ENCODE data around the gene HECTD1. TPM values are rescaled to one million over a fixed set of nuclear protein-coding genes. Genes with fewer than 3 reads are reported as not detected.
A peak's percentile ranks its signal among the peaks of the same experiment; 100 is the strongest.
"Not testable (repeated sequence)": the region's sequence is repeated elsewhere in the genome, so short reads cannot be mapped to it uniquely, and the experiment has no call there.

HECTD1 gene
- total RNA-seq, 8 experiments from 2014 or later = 98.6 to 560 (median 132) TPM

DNA sequence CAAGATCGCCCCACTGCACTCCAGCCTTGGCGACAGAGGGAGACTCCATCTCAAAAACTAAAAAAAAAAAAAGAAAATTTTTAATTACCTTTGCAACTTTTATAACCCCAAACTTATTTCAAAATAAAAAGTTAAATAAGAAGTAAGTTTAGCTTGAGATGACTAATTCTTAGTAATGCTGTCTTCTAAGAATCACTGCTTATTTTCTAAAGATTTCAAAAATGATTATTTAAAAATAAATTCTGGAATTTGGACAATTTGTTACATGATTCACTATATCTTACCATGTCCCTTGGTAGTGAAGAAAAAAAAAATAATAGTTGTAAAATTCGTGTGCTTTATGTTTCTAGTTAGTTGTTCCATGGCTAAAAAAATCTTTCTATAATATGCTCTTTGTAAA, 11.6 kb upstream of the HECTD1 start:
- no peaks in the 10 kb centered on the region for H3K4me1 ChIP-seq (replicated peaks in 1 of 2)
- in situ Hi-C loops (cut with MboI; ENCODE audit: low pct_unique_long_range_greater_than_20kb in 2 of 9, low sequenced_read_pairs in 9 of 9, unreplicated experiment in 9 of 9) = no loop called here
- no peak overlapping the region for H3K4me3 ChIP-seq
- H3K27ac ChIP-seq = no peak overlapping the region
- WGBS, 10 experiments = 0 to 80% (median 74%) methylated on average over 1 to 3 of the region's 3 CpGs; no CpG with 5 or more reads in 1 of the 10 experiments
- no peak for ATAC-seq (replicated peaks in 6 of 8)

DNA sequence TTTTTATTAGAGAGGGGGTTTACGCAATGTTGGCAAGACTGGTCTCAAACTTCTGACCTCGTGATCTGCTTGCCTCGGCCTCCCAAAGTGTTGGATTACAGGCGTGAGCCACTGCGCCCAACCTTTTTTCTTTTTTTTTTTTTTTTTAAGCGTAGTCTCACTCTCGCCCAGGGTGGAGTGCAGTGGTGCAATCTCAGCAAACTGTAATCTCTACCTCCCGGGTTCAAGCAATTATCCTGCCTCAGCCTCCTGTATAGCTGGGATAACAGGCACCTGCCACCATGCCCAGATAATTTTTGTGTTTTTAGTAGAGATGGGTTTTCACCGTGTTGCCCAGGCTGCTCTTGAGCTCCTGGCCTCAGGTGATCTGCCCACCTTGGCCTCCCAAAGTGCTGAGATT, 8.8 kb upstream of the HECTD1 start:
- Histone ChIP-seq H3K27ac (no peak overlapping the region), H3K4me1 (replicated peaks in 1 of 2) (no peaks in the 10 kb centered on the region), H3K4me3 (no peak overlapping the region)
- 92 to 100% (median 93%) methylated on average over 2 to 7 of the region's 9 CpGs; no CpG with 5 or more reads in 3 of the 10 experiments for WGBS, 10 experiments
- ATAC-seq (replicated peaks in 6 of 8) = no peak
- in situ Hi-C loops (cut with MboI; ENCODE audit: low pct_unique_long_range_greater_than_20kb in 2 of 9, low sequenced_read_pairs in 9 of 9, unreplicated experiment in 9 of 9) = no loop called here

DNA sequence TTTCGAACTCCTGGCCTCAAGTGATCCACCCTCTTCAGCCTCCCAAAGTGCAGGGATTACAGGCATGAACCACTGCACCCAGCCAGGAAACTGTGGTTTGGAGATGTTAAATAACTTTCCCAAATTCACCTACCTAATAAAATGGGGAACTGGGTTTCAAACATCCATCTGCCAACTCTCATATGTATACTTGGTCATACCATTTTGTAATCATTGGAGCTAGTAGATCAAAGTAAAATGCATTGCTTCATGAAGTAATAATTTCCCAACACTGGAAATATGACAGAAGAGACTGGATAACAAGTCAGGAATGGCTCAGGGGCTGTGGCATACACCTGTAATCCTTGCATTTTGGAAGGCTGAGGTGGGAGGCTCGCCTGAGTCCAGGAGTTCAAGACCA, 5.3 kb upstream of the HECTD1 start:
- WGBS, 10 experiments = 83 to 100% (median 100%) methylated on average over 1 to 2 of the region's 2 CpGs; no CpG with 5 or more reads in 4 of the 10 experiments
- no peak overlapping the region for H3K27ac ChIP-seq
- peaks cover 8 to 10% of the 10 kb centered on the region in 2 donors for H3K4me1 ChIP-seq (replicated peaks in 1 of 2)
- no peak overlapping the region for H3K4me3 ChIP-seq
- no peak for ATAC-seq (replicated peaks in 6 of 8)
- in situ Hi-C loops (cut with MboI; ENCODE audit: low pct_unique_long_range_greater_than_20kb in 2 of 9, low sequenced_read_pairs in 9 of 9, unreplicated experiment in 9 of 9) = no loop called here

GRCh38 chr14:31209605-31210004, 2.0 kb upstream of the HECTD1 start:
- Histone ChIP-seq H3K4me3 (no peak overlapping the region), H3K27ac (no peak overlapping the region), H3K4me1 (replicated peaks in 1 of 2) (peaks cover 10 to 16% of the 10 kb centered on the region in 2 donors)
- in situ Hi-C loops (cut with MboI; ENCODE audit: low pct_unique_long_range_greater_than_20kb in 2 of 9, low sequenced_read_pairs in 9 of 9, unreplicated experiment in 9 of 9) = no loop called here
- no peak for ATAC-seq (replicated peaks in 6 of 8)
- 90 to 100% (median 96%) methylated on average over 1 to 4 of the region's 5 CpGs; no CpG with 5 or more reads in 2 of the 10 experiments for WGBS, 10 experiments

DNA sequence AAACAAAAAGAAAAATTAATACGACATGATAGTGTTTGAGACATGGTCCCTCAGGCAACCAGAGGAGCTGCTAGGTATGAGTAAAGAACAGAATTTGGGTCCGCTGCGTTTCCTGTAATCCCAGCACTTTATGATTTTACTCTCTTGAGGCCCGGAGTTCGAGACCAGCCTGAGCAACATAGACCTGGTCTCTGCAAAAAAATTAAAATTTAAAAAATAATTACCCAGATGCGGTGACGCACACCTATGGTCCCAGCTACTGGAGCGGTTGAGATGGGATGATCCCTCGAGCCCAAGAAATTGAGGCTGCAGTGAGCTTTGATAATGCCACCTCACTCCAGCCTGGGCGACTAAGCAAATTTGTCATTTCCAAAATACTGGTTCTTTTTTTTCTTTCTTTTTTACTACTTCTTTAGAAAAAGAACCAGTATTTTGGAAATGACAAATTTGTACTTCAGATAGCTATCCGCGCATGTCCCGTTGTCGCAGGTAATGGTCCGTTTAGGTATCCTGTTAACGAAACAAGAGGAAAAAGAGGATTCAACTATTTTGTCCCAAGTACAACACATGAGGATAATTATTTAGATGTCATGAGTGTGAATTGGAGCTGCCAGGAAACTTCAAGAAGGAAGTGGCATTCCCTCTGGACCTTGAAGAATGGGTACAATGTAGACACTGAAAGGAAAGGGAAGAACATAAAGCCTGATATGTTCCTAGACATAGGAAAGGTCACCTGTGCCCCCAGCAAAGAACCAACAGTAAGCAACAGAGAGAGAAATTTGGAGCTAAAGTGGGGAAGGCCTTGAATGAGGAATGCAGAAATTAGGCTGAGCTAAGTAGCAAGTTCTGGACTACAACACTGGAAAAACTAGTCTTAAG, 1.2 kb upstream of the HECTD1 start:
- ATAC-seq (replicated peaks in 6 of 8) = no peak
- H3K4me1 ChIP-seq (replicated peaks in 1 of 2) = peaks cover 10 to 16% of the 10 kb centered on the region in 2 donors
- H3K4me3 ChIP-seq = peak overlapping the region; percentile 56 to 77 (median 59)
- 66 to 100% (median 86%) methylated on average over 1 to 14 of the region's 16 CpGs for WGBS, 10 experiments
- H3K27ac ChIP-seq = peak overlapping the region; percentile 94 to 95
- in situ Hi-C loops (cut with MboI; ENCODE audit: low pct_unique_long_range_greater_than_20kb in 2 of 9, low sequenced_read_pairs in 9 of 9, unreplicated experiment in 9 of 9) = no loop called here

- in situ Hi-C loops (cut with MboI; ENCODE audit: low pct_unique_long_range_greater_than_20kb in 2 of 9, low sequenced_read_pairs in 9 of 9, unreplicated experiment in 9 of 9) = no loop called here
- Histone ChIP-seq H3K4me1 (replicated peaks in 1 of 2) (peaks cover 10 to 16% of the 10 kb centered on the region in 2 donors), H3K4me3 (peak overlapping the region; percentile 56 to 77 (median 59)), H3K27ac (peak overlapping the region; percentile 94 to 95)
- 0% methylated on average over 2 of the region's 59 CpGs; no CpG with 5 or more reads in 9 of the 10 experiments for WGBS, 10 experiments
- peak in 1 of 8 experiments; percentile 79 for ATAC-seq (replicated peaks in 6 of 8)
Measured at GRCh38 chr14:31207287-31207754, 272 bp downstream of the HECTD1 start.

- H3K4me3 ChIP-seq = peak overlapping the region; percentile 56 to 77 (median 59)
- H3K27ac ChIP-seq = peak overlapping the region; percentile 94 to 95
- WGBS, 10 experiments = 0 to 5% (median 0%) methylated on average over 1 to 13 of the region's 55 CpGs
- peak in 1 of 8 experiments; percentile 0 for ATAC-seq (replicated peaks in 6 of 8)
- in situ Hi-C loops (cut with MboI; ENCODE audit: low pct_unique_long_range_greater_than_20kb in 2 of 9, low sequenced_read_pairs in 9 of 9, unreplicated experiment in 9 of 9) = no loop called here
- peaks cover 10 to 16% of the 10 kb centered on the region in 2 donors for H3K4me1 ChIP-seq (replicated peaks in 1 of 2)
Measured at GRCh38 chr14:31206536-31207286, 882 bp downstream of the HECTD1 start.

- 0 to 63% (median 10%) methylated on average over 1 to 9 of the region's 9 CpGs for WGBS, 10 experiments
- H3K4me1 ChIP-seq (replicated peaks in 1 of 2) = peaks cover 10 to 16% of the 10 kb centered on the region in 2 donors
- H3K4me3 ChIP-seq = peak overlapping the region; percentile 56 to 77 (median 59)
- H3K27ac ChIP-seq = no peak overlapping the region
- in situ Hi-C loops (cut with MboI; ENCODE audit: low pct_unique_long_range_greater_than_20kb in 2 of 9, low sequenced_read_pairs in 9 of 9, unreplicated experiment in 9 of 9) = no loop called here
- no peak for ATAC-seq (replicated peaks in 6 of 8)
Measured at GRCh38 chr14:31205681-31206535, 1.7 kb downstream of the HECTD1 start.

DNA sequence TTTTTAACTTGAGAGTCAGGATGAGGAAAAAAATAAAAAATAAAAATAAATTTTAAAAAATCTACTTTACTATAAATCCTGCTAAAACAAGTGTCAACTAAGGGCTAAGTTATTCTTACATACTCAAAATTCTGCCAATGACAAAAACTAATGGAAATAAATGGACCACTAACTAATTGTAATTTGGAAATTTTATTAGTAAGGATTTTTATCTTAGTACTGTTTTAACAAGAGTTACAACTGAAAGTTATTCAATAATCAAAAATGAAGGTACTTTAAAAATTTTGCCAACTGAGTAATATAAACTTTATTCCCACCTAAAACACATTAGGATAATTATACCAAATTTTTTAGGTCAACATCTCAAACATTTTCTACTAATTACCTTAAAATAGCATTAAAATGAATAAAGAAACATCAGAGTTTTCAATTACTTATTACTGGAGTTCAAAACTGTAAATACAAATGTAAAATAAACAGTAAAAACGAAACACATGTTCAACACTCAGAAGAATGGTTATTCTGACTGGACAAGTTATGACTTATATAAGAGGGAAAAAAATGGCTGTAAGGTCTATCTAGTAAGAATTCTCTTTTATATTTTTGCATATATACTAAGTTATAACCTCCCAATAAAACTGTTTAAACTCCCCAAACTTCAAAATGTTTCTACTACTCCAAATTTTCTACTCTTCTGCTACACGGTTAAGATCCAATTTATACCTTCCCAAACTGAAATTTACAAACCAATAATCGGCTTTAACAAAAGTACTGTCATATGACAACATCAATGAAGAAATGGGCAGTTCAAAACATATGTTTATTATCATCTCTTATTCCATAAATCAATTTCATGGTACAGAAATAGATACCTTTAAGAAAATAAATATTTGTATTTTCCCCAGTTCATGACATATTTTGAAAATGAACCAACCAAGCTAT, 2.7 kb downstream of the HECTD1 start:
- ATAC-seq (replicated peaks in 6 of 8) = no peak
- peaks cover 10 to 16% of the 10 kb centered on the region in 2 donors for H3K4me1 ChIP-seq (replicated peaks in 1 of 2)
- 0 to 76% (median 50%) methylated on average over 1 to 3 of the region's 3 CpGs for WGBS, 10 experiments
- no peak overlapping the region for H3K27ac ChIP-seq
- in situ Hi-C loops (cut with MboI; ENCODE audit: low pct_unique_long_range_greater_than_20kb in 2 of 9, low sequenced_read_pairs in 9 of 9, unreplicated experiment in 9 of 9) = no loop called here
- H3K4me3 ChIP-seq = peak overlapping the region in 4 of 5 donors; percentile 59 to 77 (median 60)

- H3K4me1 ChIP-seq (replicated peaks in 1 of 2) = peaks cover 7 to 13% of the 10 kb centered on the region in 2 donors
- H3K27ac ChIP-seq; in situ Hi-C loops (cut with MboI; ENCODE audit: low pct_unique_long_range_greater_than_20kb in 2 of 9, low sequenced_read_pairs in 9 of 9, unreplicated experiment in 9 of 9); ATAC-seq (replicated peaks in 6 of 8); H3K4me3 ChIP-seq: not testable (repeated sequence)
- WGBS, 10 experiments = 80 to 100% (median 94%) methylated on average over 2 to 9 of the region's 11 CpGs
Measured at GRCh38 chr14:31203899-31204592, 3.5 kb downstream of the HECTD1 start.

GRCh38 chr14:31203414-31203742, 4.2 kb downstream of the HECTD1 start:
- WGBS, 10 experiments = 91 to 100% (median 100%) methylated on average over 1 to 3 of the region's 3 CpGs; no CpG with 5 or more reads in 2 of the 10 experiments
- no peak overlapping the region for H3K4me3 ChIP-seq
- H3K27ac ChIP-seq = no peak overlapping the region
- H3K4me1 ChIP-seq (replicated peaks in 1 of 2) = peaks cover under 1 to 8% of the 10 kb centered on the region in 2 donors
- in situ Hi-C loops (cut with MboI; ENCODE audit: low pct_unique_long_range_greater_than_20kb in 2 of 9, low sequenced_read_pairs in 9 of 9, unreplicated experiment in 9 of 9) = no loop called here
- ATAC-seq (replicated peaks in 6 of 8) = no peak
